Endothelial cell of umbilical vein (primary cell): ENCODE results near the gene PRKD1. TPM values are rescaled to one million over a fixed set of nuclear protein-coding genes. Genes with fewer than 3 reads are reported as not detected.

ENCODE experiments used
- BruUV-seq: library from RNA; stranded (reverse); fragments of 400-500 nt; replicated peaks from 2 replicates; lab custom pipeline; 2021; lab: Mats Ljungman, UMichigan
- CTCF ChIA-PET: fragments of 300-600, 350-600 bp; sonication (Branson Sonifier 250); formaldehyde crosslinking; loops from one replicate; lab custom pipeline; 2021; ENCODE audit warnings: antibody characterized with exemption, inconsistent platforms; lab: Charles Lee
- POLR2A ChIA-PET: fragments of 300-600, 350-600 bp; sonication (Branson Sonifier 250); formaldehyde crosslinking; loops from one replicate; lab custom pipeline; 2021; ENCODE audit warnings: antibody characterized with exemption, inconsistent platforms; lab: Charles Lee
- DNase-seq: peaks from one replicate; pipeline ENCODE4 v3.0.0-alpha.2; 2011; ENCODE audit warnings: low read depth, low spot score
- FAIRE-seq: peaks from 2 replicates; lab custom pipeline; 2011; peaks lifted over from hg19 to GRCh38; lab: Jason Lieb, UNC
- H2AFZ ChIP-seq: 2 replicates; pipeline ENCODE4 v1.6.0; 2012; ENCODE audit warnings: low read depth, low read length, control low read depth, inconsistent platforms
- H3K27ac ChIP-seq: 2 replicates; pipeline ENCODE4 v1.5.1; 2011; ENCODE audit warnings: low read depth, mild to moderate bottlenecking, control low read depth, low read length, moderate library complexity; ENCODE audit not compliant: insufficient read depth
- H3K27me3 ChIP-seq, 2 experiments: 2 replicates each; pipeline versions ENCODE4 v1.6.0 to v1.6.1; 2011; ENCODE audit warnings: low read length in 2 of 2, mixed read lengths in 1 of 2; ENCODE audit not compliant: control insufficient read depth in 2 of 2, insufficient read depth in 2 of 2
- H3K36me3 ChIP-seq, 2 experiments: 2 replicates in 1 of 2; 3 replicates in 1 of 2; pipeline ENCODE4 v1.5.1; 2011; ENCODE audit warnings: low read length in 2 of 2, mild to moderate bottlenecking in 1 of 2, moderate library complexity in 1 of 2; ENCODE audit not compliant: control insufficient read depth in 2 of 2, insufficient read depth in 2 of 2; ENCODE audit errors: extremely low read depth in 1 of 2
- H3K4me1 ChIP-seq: 3 replicates; pipeline ENCODE4 v1.5.1; 2011; ENCODE audit warnings: mild to moderate bottlenecking, low read length; ENCODE audit not compliant: control insufficient read depth, insufficient read depth; ENCODE audit errors: extremely low read depth
- H3K4me2 ChIP-seq: 2 replicates; pipeline ENCODE4 v1.6.1; 2011; ENCODE audit warnings: low read length, control low read depth, mixed read lengths; ENCODE audit not compliant: insufficient read depth
- H3K4me3 ChIP-seq, 3 experiments: fragments of 200-600 bp in 1 of 3; sonication (generic), shearing (Covaris generic) in 1 of 3; replicated peaks in 1 of 3; 2 replicates each; pipeline ENCODE4 v1.5.1; 2011 to 2016; ENCODE audit warnings: control low read depth in 3 of 3, low read length in 3 of 3, mild to moderate bottlenecking in 2 of 3, inconsistent platforms in 1 of 3, low read depth in 1 of 3, moderate library complexity in 1 of 3; ENCODE audit not compliant: insufficient read depth in 1 of 3
- H3K79me2 ChIP-seq: 2 replicates; pipeline ENCODE4 v1.6.0; 2012; ENCODE audit warnings: low read length, inconsistent platforms; ENCODE audit not compliant: control insufficient read depth, insufficient read depth
- H3K9ac ChIP-seq: replicated peaks from 2 replicates; pipeline ENCODE3; 2011; ENCODE audit warnings: low read length, control low read depth; ENCODE audit not compliant: insufficient read depth; ENCODE audit errors: extremely low read depth
- H3K9me1 ChIP-seq: replicated peaks from 3 replicates; pipeline ENCODE4 v1.6.0; 2011; ENCODE audit warnings: mild to moderate bottlenecking, low read length; ENCODE audit not compliant: control insufficient read depth, insufficient read depth; ENCODE audit errors: extremely low read depth
- H3K9me3 ChIP-seq: replicated peaks from 2 replicates; pipeline ENCODE4 v1.5.1; 2012; ENCODE audit warnings: low read length, inconsistent platforms; ENCODE audit not compliant: control insufficient read depth, insufficient read depth
- H4K20me1 ChIP-seq: replicated peaks from 2 replicates; pipeline ENCODE3; 2011; ENCODE audit warnings: mild to moderate bottlenecking, low read length; ENCODE audit not compliant: control insufficient read depth, insufficient read depth; ENCODE audit errors: extremely low read depth
- EZH2 ChIP-seq: IDR thresholded peaks from 2 replicates; pipeline ENCODE4 v1.6.1; 2012; ENCODE audit warnings: borderline replicate concordance, low read depth, mild to moderate bottlenecking, moderate library complexity, low read length, inconsistent platforms; ENCODE audit not compliant: severe bottlenecking
- FOS ChIP-seq: IDR thresholded peaks from 2 replicates; pipeline ENCODE4 v1.6.1; 2011; ENCODE audit warnings: mild to moderate bottlenecking, low read length, moderate library complexity, borderline replicate concordance; ENCODE audit not compliant: insufficient read depth
- GATA2 ChIP-seq: IDR thresholded peaks from 2 replicates; pipeline ENCODE4 v1.7.0; 2011; ENCODE audit warnings: low read depth, mild to moderate bottlenecking, moderate library complexity, mixed read lengths, low read length; ENCODE audit not compliant: insufficient read length, insufficient read depth
- JUN ChIP-seq: IDR thresholded peaks from 2 replicates; pipeline ENCODE4 v1.6.1; 2011; ENCODE audit warnings: borderline replicate concordance, low read depth; ENCODE audit not compliant: insufficient read length, insufficient read depth
- MYC ChIP-seq: IDR thresholded peaks from one replicate; pipeline ENCODE4 v1.6.1; 2011; ENCODE audit warnings: mild to moderate bottlenecking, low read depth, low read length
- POLR2A ChIP-seq: IDR thresholded peaks from 2 replicates; pipeline ENCODE4 v1.6.1; 2012; ENCODE audit warnings: low read depth, mild to moderate bottlenecking, control low read depth, low read length
- POLR2AphosphoS5 ChIP-seq: IDR thresholded peaks from 2 replicates; pipeline ENCODE4 v1.6.1; 2012; ENCODE audit warnings: low read depth, mild to moderate bottlenecking, control low read depth, low read length, moderate library complexity; ENCODE audit not compliant: insufficient read depth
- dilution Hi-C: fragments of 300-500 bp; cut with MboI; formaldehyde crosslinking; loops from one replicate; pipeline ENCODE4 v1.15.0; 2019; ENCODE audit warnings: low sequenced_read_pairs; ENCODE audit not compliant: extremely low pct_ligation_motif_present
- intact Hi-C: fragments of 100-400 bp; cut with micrococcal nuclease; formaldehyde crosslinking; loops from one replicate; pipeline ENCODE4 v1.10.0; 2022
- polyA plus RNA-seq, 4 experiments: library from polyadenylated mRNA; depleted of rRNA in 3 of 4; stranded (reverse) in 3 of 4; unstranded in 1 of 4; fragments of >200 nt; gene quantifications; 2 replicates each; pipeline versions ENCODE4 v1.2.1 to v1.2.3, GENCODE V29; 2011 to 2012; ENCODE audit warnings: missing spikeins in 1 of 4
- total RNA-seq: library from RNA; stranded (reverse); gene quantifications from 2 replicates; pipeline ENCODE4 v1.2.3, GENCODE V29; 2021
- TF ChIP-seq, protein P1 (sequence below): IDR thresholded peaks from 2 replicates; pipeline ENCODE4 v1.6.1; 2011; ENCODE audit not compliant: insufficient read depth, insufficient read length
- TF ChIP-seq, protein P2 (sequence below), 2 donors: IDR thresholded peaks; 1 replicate in 1 of 2; 2 replicates in 1 of 2; pipeline ENCODE4 v1.5.1; 2011; ENCODE audit warnings: low read length in 2 of 2, mild to moderate bottlenecking in 2 of 2, moderate library complexity in 2 of 2, control low read depth in 1 of 2, inconsistent platforms in 1 of 2, low read depth in 1 of 2; ENCODE audit not compliant: insufficient read depth in 1 of 2; ENCODE audit errors: extremely low read depth in 1 of 2

PRKD1 gene
- total and polyA plus RNA-seq, 2 donors (not counting 3 experiments of a cell fraction or from before 2014, with no cell fraction given) = 3.9 to 10.9 TPM

DNA sequence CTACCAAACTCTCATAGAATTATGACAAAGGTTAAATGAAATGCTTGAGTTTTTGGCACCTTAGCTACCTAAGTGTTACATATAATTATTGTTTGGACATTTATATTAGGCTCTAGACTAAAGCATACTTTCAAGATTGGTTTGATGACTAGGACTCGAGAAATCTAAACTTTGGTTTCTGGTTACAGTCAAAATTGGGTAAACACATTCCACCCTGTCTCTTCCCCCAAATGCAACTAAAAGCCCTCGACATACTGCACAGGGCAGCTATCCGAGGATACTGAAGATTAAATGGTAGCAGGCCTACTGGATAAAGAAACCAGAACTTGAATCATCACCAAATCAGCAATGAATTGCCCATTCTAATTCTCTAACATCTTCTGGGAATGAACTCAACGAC lies 369.1 kb downstream of the PRKD1 start:
- dilution Hi-C loops = no loop called here
- POLR2A ChIA-PET = no interaction called here
- FAIRE-seq = no peak

More for the DNA sequence above, 369.1 kb downstream of the PRKD1 start:
- no peaks in the 10 kb centered on the region for H3K79me2 ChIP-seq
- H3K4me1 ChIP-seq = no peaks in the 10 kb centered on the region
- H3K36me3 ChIP-seq = no peaks in the 10 kb centered on the region
- H2AFZ ChIP-seq = no peak overlapping the region
- no peaks in the 10 kb centered on the region for H3K27me3 ChIP-seq
- CTCF ChIA-PET = interaction anchor here (1.3 kb wide), 1 partner anchor 9 kb away, joined by 3 read pairs; no protein-coding TSS in a partner anchor
- H3K9me1 ChIP-seq = no peaks in the 10 kb centered on the region
- TF ChIP-seq POLR2AphosphoS5 (no peak), JUN (no peak), FOS (no peak), EZH2 (no peak), GATA2 (no peak), MYC (no peak), POLR2A (no peak)
- TF ChIP-seq, protein P1, sequence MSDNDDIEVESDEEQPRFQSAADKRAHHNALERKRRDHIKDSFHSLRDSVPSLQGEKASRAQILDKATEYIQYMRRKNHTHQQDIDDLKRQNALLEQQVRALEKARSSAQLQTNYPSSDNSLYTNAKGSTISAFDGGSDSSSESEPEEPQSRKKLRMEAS = no peak
- TF ChIP-seq, protein P2, sequence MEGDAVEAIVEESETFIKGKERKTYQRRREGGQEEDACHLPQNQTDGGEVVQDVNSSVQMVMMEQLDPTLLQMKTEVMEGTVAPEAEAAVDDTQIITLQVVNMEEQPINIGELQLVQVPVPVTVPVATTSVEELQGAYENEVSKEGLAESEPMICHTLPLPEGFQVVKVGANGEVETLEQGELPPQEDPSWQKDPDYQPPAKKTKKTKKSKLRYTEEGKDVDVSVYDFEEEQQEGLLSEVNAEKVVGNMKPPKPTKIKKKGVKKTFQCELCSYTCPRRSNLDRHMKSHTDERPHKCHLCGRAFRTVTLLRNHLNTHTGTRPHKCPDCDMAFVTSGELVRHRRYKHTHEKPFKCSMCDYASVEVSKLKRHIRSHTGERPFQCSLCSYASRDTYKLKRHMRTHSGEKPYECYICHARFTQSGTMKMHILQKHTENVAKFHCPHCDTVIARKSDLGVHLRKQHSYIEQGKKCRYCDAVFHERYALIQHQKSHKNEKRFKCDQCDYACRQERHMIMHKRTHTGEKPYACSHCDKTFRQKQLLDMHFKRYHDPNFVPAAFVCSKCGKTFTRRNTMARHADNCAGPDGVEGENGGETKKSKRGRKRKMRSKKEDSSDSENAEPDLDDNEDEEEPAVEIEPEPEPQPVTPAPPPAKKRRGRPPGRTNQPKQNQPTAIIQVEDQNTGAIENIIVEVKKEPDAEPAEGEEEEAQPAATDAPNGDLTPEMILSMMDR (IDR thresholded peaks at IDR 0.05; ENCODE audit: extremely low read depth in 1 of 2, insufficient read depth in 1 of 2, low read depth in 1 of 2, low read length in 2 of 2) = no peak
- H4K20me1 ChIP-seq = no peaks in the 10 kb centered on the region
- no peaks in the 10 kb centered on the region for H3K9me3 ChIP-seq
- no TSS peak for BruUV-seq
- H3K27ac ChIP-seq = no peak overlapping the region
- no peak overlapping the region for H3K4me2 ChIP-seq
- DNase-seq = no peak
- H3K9ac ChIP-seq = no peak overlapping the region
- H3K4me3 ChIP-seq = no peak overlapping the region
- intact Hi-C loops = no loop called here
